HAP-1 (cell line): Measurements from ENCODE around the gene REG4.

Source experiments
- DNase-seq, 2 experiments: peaks; one replicate each; pipeline ENCODE4 v3.0.0-alpha.2; 2016 to 2020; ENCODE audit warnings: low spot score in 2 of 2
- H3K27me3 ChIP-seq: fragments of 250-450 bp; sonication (Bioruptor Pico); 2 replicates; pipeline ENCODE4 v1.5.1; 2020; ENCODE audit warnings: low read depth, mild to moderate bottlenecking, moderate library complexity
- H3K36me3 ChIP-seq: fragments of 250-450 bp; sonication (Bioruptor Pico); replicated peaks from 2 replicates; pipeline ENCODE4 v1.5.1; 2020; ENCODE audit warnings: mild to moderate bottlenecking
- H3K4me1 ChIP-seq: fragments of 250-450 bp; sonication (Bioruptor Pico); 2 replicates; pipeline ENCODE4 v1.5.1; 2020; ENCODE audit warnings: mild to moderate bottlenecking
- H3K4me3 ChIP-seq: fragments of 250-450 bp; sonication (Bioruptor Pico); 2 replicates; pipeline ENCODE4 v1.5.1; 2020; ENCODE audit warnings: mild to moderate bottlenecking, moderate library complexity
- H3K9me3 ChIP-seq: fragments of 250-450 bp; sonication (Bioruptor Pico); 2 replicates; pipeline ENCODE4 v1.5.1; 2020; ENCODE audit warnings: mild to moderate bottlenecking, moderate library complexity
- in situ Hi-C: fragments of 300-500 bp; cut with MboI; formaldehyde crosslinking; loops from 3 replicates; pipeline ENCODE4 v1.14.3; 2020; ENCODE audit warnings: low sequenced_read_pairs, inconsistent platforms, mixed read lengths

The REG4 gene

DNA sequence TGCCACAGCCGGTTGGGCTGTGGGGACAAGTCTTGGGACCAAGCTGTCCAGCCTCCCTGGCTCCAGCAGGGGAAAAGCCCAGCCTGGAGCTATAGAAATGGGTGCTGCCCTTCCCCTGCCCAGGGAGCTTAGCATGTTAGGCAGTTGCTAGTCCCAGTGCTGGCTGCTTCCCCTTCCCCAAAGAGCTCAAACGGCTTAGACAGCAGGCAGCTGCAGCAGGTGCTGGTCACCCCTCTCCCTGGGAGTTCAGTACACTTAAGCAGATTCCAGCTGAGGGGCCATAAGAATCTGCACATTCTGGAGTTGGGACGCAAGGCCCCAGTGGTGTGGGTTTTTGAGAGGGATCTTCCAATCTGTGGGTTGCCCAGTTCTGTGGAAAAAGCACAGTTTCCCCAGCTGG is 11.1 kb upstream of the REG4 start:
- Histone ChIP-seq H3K36me3 (no peaks in the 10 kb centered on the region), H3K9me3 (no peaks in the 10 kb centered on the region), H3K4me1 (no peaks in the 10 kb centered on the region), H3K27me3 (peaks cover 3% of the 10 kb centered on the region; the same call in 1 of the 2 replicates), H3K4me3 (no peak overlapping the region)
- DNase-seq: no peak
- in situ Hi-C loops: loop anchor here (25.0 kb wide), 1 partner anchor 235 kb away; no protein-coding TSS in a partner anchor

GRCh38 chr1:119818181-119818580 is 6.9 kb upstream of the REG4 start:
- Histone ChIP-seq H3K9me3 (no peaks in the 10 kb centered on the region), H3K4me3 (no peak overlapping the region), H3K36me3 (no peaks in the 10 kb centered on the region), H3K27me3 (peaks cover 17% of the 10 kb centered on the region), H3K4me1 (no peaks in the 10 kb centered on the region)
- in situ Hi-C loops: loop anchor here (25.0 kb wide), 1 partner anchor 231 kb away; no protein-coding TSS in a partner anchor
- no peak for DNase-seq

GRCh38 chr1:119816407-119816806 is 5.1 kb upstream of the REG4 start:
- in situ Hi-C loops: loop anchor here (25.0 kb wide), 1 partner anchor 229 kb away; no protein-coding TSS in a partner anchor

DNA sequence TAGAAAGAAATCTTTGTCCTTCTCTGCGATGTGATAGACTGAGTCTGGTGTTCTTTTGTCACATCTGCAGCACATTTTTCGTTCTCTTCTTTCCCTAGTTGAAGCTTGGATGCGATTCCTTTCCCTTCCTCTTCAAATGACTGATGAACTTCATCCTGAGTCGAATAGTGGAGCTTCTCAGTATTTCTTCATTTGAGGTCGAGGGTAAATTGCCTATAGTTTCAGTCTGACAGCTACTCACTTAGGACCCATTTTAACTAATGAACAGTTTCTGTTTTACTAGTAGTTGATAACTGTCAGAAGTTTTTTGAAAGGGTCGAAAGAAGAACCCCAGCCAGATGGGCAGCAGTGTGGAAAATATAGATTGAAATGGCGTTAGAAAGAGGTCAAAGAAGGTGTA is 4.7 kb upstream of the REG4 start:
- no peaks in the 10 kb centered on the region for H3K9me3 ChIP-seq
- in situ Hi-C loops: loop anchor here (25.0 kb wide), 1 partner anchor 229 kb away; no protein-coding TSS in a partner anchor
- H3K4me1 ChIP-seq: no peaks in the 10 kb centered on the region
- H3K4me3 ChIP-seq: no peak overlapping the region
- H3K36me3 ChIP-seq: no peaks in the 10 kb centered on the region
- no peak for DNase-seq
- peaks cover 20% of the 10 kb centered on the region for H3K27me3 ChIP-seq

More at GRCh38 chr1:119816407-119816806, 5.1 kb upstream of the REG4 start:
- Histone ChIP-seq H3K4me3 (no peak overlapping the region), H3K27me3 (peaks cover 20% of the 10 kb centered on the region), H3K36me3 (no peaks in the 10 kb centered on the region), H3K4me1 (no peaks in the 10 kb centered on the region), H3K9me3 (no peaks in the 10 kb centered on the region)
- DNase-seq: no peak

- no peaks in the 10 kb centered on the region for H3K4me1 ChIP-seq
- H3K4me3 ChIP-seq: no peak overlapping the region
- in situ Hi-C loops: loop anchor here (25.0 kb wide), 1 partner anchor 228 kb away; no protein-coding TSS in a partner anchor
- H3K36me3 ChIP-seq: no peaks in the 10 kb centered on the region
- DNase-seq: no peak
- H3K9me3 ChIP-seq: no peaks in the 10 kb centered on the region
- H3K27me3 ChIP-seq: peaks cover 20% of the 10 kb centered on the region
These were observed 4.1 kb upstream of the REG4 start for GRCh38 chr1:119815361-119815760.

DNA sequence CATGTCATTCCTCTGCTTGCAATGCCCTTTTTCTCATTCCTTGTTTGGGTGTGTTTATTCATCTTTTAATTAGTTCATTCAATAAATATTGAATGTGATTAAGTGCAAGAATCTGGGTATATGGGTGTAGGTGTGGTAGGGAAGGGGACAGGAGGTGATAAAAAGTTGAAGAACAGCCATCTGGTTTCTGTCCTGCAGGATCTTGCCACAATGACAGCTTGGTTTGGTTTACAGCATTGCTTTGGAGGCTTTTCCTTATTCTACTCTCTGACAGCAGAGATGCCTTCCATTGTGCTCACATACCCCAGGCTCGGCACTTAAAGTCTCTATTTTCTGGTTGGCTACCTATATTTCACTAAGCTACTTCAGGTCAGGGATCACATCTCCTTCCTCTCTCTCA is 3.0 kb upstream of the REG4 start:
- Histone ChIP-seq H3K4me3 (no peak overlapping the region), H3K4me1 (no peaks in the 10 kb centered on the region; the same call in 1 of the 2 replicates), H3K36me3 (no peaks in the 10 kb centered on the region), H3K9me3 (no peaks in the 10 kb centered on the region), H3K27me3 (peaks cover 20% of the 10 kb centered on the region)
- in situ Hi-C loops: loop anchor here (25.0 kb wide), 1 partner anchor 227 kb away; no protein-coding TSS in a partner anchor
- no peak for DNase-seq

GRCh38 chr1:119811985-119812557 is 811 bp upstream of the REG4 start:
- Histone ChIP-seq H3K4me3 (no peak overlapping the region), H3K9me3 (no peaks in the 10 kb centered on the region), H3K36me3 (no peaks in the 10 kb centered on the region), H3K4me1 (no peaks in the 10 kb centered on the region; the same call in 1 of the 2 replicates), H3K27me3 (peaks cover 27% of the 10 kb centered on the region)
- in situ Hi-C loops: loop anchor here (25.0 kb wide), 1 partner anchor 225 kb away; no protein-coding TSS in a partner anchor
- DNase-seq: no peak

- in situ Hi-C loops: loop anchor here (25.0 kb wide), 1 partner anchor 222 kb away; no protein-coding TSS in a partner anchor
- H3K4me1 ChIP-seq: no peaks in the 10 kb centered on the region; the same call in 1 of the 2 replicates
- H3K36me3 ChIP-seq: no peaks in the 10 kb centered on the region
- H3K9me3 ChIP-seq: no peaks in the 10 kb centered on the region
- DNase-seq: peak; percentile 53 to 77
- peaks cover 25% of the 10 kb centered on the region for H3K27me3 ChIP-seq
- H3K4me3 ChIP-seq: no peak overlapping the region
These were observed 2.2 kb downstream of the REG4 start for GRCh38 chr1:119808972-119809550.

DNA sequence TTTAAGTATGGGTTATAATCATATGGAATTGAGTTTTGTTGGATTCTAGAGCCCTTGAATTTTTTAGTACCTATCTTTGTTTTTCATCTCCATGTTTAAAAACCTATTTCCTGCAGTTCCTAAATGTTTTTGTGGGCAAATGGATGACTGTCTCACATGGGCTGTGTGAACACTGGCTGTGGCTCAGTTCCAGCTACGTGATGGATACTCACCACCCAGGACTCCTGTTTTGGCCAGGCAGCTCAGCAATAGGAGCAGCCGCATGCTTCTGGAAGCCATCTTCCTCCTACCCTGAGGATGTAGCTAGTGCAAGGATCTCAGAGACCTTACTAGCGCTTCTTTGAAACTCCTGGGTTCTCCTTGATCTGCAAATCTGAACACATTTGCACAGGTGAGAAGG is 2.8 kb downstream of the REG4 start:
- in situ Hi-C loops: loop anchor here (25.0 kb wide), 1 partner anchor 221 kb away; no protein-coding TSS in a partner anchor
- no peak for DNase-seq
- peaks cover 23% of the 10 kb centered on the region for H3K27me3 ChIP-seq
- no peak overlapping the region for H3K4me3 ChIP-seq
- H3K36me3 ChIP-seq: no peaks in the 10 kb centered on the region
- H3K4me1 ChIP-seq: no peaks in the 10 kb centered on the region; the same call in 1 of the 2 replicates
- no peaks in the 10 kb centered on the region for H3K9me3 ChIP-seq

DNA sequence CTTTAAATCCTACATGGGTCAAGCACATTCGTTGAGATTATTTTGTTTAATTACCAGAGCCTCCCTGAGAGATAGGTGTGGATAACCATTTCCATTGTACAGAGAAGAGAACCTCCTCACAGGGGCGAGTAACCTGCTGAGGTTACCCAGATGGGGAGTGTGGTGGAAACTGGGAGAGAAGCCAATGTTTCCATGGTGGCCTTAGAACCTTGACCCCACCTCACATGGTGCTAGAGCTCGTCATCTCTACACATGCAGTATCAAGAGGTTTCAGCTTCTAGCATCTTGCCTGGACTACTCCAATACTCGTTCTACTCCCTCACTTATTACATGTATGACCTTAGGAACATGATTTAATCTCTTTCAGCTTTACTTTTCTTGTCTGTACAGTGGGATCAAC is 4.8 kb downstream of the REG4 start:
- in situ Hi-C loops: loop anchor here (25.0 kb wide), 1 partner anchor 219 kb away; no protein-coding TSS in a partner anchor
- no peaks in the 10 kb centered on the region for H3K36me3 ChIP-seq
- H3K9me3 ChIP-seq: no peaks in the 10 kb centered on the region
- H3K27me3 ChIP-seq: peaks cover 18% of the 10 kb centered on the region
- no peak overlapping the region for H3K4me3 ChIP-seq
- H3K4me1 ChIP-seq: no peaks in the 10 kb centered on the region; the same call in 1 of the 2 replicates
- no peak for DNase-seq

- H3K36me3 ChIP-seq: no peaks in the 10 kb centered on the region
- peaks cover 16% of the 10 kb centered on the region; the same call in 1 of the 2 replicates for H3K27me3 ChIP-seq
- DNase-seq: no peak
- no peaks in the 10 kb centered on the region for H3K9me3 ChIP-seq
- H3K4me1 ChIP-seq: no peaks in the 10 kb centered on the region; the same call in 1 of the 2 replicates
- H3K4me3 ChIP-seq: no peak overlapping the region
- in situ Hi-C loops: loop anchor here (25.0 kb wide), 1 partner anchor 218 kb away; no protein-coding TSS in a partner anchor
These were observed 5.5 kb downstream of the REG4 start for GRCh38 chr1:119805746-119806145.

DNA sequence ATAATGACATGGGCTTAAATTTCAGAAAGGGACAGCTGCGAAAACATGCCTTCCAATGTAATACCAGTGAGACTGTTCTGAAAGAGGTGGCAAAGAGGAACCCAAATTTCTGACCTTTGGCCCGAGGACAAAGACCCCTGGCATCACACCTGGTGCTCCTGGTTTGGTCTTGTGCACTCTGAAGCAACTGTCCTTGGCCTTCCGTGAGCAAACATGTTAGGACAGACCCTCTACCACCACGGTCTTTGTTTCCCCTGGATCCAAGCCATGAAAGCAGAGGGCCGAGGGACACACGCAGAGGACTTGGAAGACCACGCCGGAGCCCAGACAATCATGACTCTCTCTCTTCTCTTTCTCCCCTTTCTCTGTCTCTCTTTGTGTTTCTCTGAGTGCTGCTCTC is 6.0 kb downstream of the REG4 start:
- Histone ChIP-seq H3K4me3 (no peak overlapping the region), H3K9me3 (no peaks in the 10 kb centered on the region), H3K27me3 (peaks cover 16% of the 10 kb centered on the region; the same call in 1 of the 2 replicates), H3K4me1 (no peaks in the 10 kb centered on the region; the same call in 1 of the 2 replicates), H3K36me3 (no peaks in the 10 kb centered on the region)
- in situ Hi-C loops: loop anchor here (25.0 kb wide), 1 partner anchor 218 kb away; no protein-coding TSS in a partner anchor
- DNase-seq: no peak

GRCh38 chr1:119799599-119800177 is 11.6 kb downstream of the REG4 start:
- in situ Hi-C loops: loop anchor here (25.0 kb wide), 1 partner anchor 212 kb away; no protein-coding TSS in a partner anchor
- H3K27me3 ChIP-seq: no peaks in the 10 kb centered on the region
- no peak overlapping the region for H3K4me3 ChIP-seq
- H3K4me1 ChIP-seq: no peaks in the 10 kb centered on the region
- H3K9me3 ChIP-seq: no peaks in the 10 kb centered on the region
- DNase-seq: no peak
- no peaks in the 10 kb centered on the region for H3K36me3 ChIP-seq
